A549 (cell line): ENCODE results near the gene CTNNA1.

Source experiments
- BHLHE40 ChIP-seq: IDR thresholded peaks from 2 replicates; pipeline ENCODE4 v1.6.1; 2012; ENCODE audit warnings: low read depth, low read length, inconsistent platforms
- CTCF ChIP-seq: fragments of >200 bp; sonication (Bioruptor Twin); formaldehyde crosslinking; IDR thresholded peaks from 3 replicates; pipeline ENCODE4 v1.5.1; 2016
- RAD21 ChIP-seq, 2 experiments: fragments of >200 bp in 1 of 2; sonication (Bioruptor Twin) in 1 of 2; formaldehyde crosslinking in 1 of 2; IDR thresholded peaks in 1 of 2; conservative IDR thresholded peaks in 1 of 2; 2 replicates in 1 of 2; 3 replicates in 1 of 2; pipeline ENCODE4 v1.6.1; 2012 to 2018; ENCODE audit warnings: inconsistent platforms in 1 of 2
- REST ChIP-seq: fragments of 200-600 bp; sonication (generic); IDR thresholded peaks from 2 replicates; pipeline ENCODE4 v1.6.1; 2016; ENCODE audit warnings: antibody characterized with exemption, mild to moderate bottlenecking, moderate library complexity

DNA sequence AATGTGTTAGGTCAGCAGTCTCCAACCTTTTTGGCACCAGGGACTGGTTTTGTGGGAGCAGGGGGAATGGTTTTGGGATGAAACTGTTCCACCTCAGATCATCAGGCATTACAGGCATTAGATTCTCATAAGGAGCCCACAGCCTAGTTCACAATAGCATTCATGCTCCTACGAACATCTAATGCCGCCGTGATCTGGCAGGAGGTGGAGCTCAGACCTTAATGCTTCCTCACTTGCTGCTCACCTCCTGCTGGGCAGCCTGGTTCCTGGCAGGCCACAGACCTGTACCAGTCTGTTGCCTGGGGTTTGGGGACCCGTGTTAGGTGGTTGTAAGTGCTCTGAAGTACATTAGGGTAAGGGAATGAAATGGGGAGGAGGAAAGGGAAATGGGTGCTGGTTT is 9.7 kb upstream of the CTNNA1 start:
- TF ChIP-seq CTCF (no peak), RAD21 (conservative IDR thresholded peaks at IDR 0.05 in 1 of 2, IDR thresholded peaks at IDR 0.05 in 1 of 2) (no peak), BHLHE40 (no peak), REST (no peak)
